Hematopoietic multipotent progenitor cell treated with erythropoietin and hydrocortisone succinate and interleukin-3 and kit ligand, for 17 days (in vitro differentiated cells): ENCODE results near the gene TEC.
A peak's percentile ranks its signal among the peaks of the same experiment; 100 is the strongest.

Source experiments
- DNase-seq: peaks from one replicate; pipeline ENCODE4 v3.0.0-alpha.2; 2015; ENCODE audit warnings: low spot score

Gene TEC

DNA sequence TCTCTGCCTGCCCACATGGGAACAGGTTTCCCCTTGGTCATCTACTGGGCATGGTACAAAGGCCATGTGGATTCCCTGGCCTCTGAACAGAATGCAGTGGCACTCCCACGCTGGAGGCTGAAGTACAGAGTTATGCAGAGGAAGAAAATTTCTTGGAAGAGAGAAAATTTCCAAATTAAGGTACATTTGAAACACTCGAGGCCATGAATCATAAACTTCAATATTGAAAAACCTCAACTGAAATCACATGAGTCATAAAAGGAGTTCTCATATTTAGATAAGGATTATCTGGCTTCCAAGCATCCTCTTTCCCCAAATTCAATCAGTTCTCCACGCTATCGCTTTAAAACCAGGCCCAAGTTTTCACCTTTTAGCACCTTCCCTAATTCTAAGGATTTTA lies 107.5 kb downstream of the TEC start:
- no peak for DNase-seq

GRCh38 chr4:48157271-48157670 lies 112.4 kb downstream of the TEC start:
- DNase-seq = no peak

- no peak for DNase-seq
Measured at GRCh38 chr4:48156423-48156822, 113.2 kb downstream of the TEC start.

DNA sequence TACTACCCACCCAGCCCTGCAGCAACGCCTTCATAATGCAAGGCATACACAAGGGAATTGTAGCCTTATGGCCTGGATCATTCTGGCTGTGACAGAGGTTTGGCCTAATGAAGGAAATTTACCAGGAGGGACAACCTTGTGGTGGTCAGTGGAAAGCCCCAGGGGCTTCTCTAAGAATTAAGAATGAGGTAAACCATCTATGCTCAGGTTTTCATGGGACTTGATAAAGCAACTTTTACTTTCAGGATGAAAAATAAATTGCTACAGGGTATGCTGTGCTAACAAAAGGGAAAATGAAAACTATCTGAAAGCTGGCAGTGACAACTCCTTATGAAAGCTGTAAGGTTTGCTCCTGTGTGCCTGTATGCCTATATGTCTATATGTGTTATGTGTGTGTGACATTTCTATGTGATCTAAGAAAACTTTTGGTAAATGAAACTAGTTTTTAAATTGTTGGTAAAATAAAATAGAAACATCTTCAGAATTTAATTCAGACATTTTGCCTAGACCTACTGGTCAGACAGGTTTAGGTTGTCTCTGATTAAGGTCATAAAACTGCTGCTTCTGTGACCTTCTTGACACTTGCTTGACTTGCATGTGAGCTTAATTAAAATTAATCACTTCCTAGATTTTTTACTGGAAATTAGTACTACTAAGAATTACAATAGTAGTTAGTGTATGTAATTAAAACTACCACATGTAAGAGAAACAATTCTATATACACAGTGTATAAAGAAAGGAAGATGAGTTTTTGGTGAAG lies 115.7 kb downstream of the TEC start:
- DNase-seq = no peak

- DNase-seq = no peak
Measured at GRCh38 chr4:48152259-48152658, 117.4 kb downstream of the TEC start.

DNA sequence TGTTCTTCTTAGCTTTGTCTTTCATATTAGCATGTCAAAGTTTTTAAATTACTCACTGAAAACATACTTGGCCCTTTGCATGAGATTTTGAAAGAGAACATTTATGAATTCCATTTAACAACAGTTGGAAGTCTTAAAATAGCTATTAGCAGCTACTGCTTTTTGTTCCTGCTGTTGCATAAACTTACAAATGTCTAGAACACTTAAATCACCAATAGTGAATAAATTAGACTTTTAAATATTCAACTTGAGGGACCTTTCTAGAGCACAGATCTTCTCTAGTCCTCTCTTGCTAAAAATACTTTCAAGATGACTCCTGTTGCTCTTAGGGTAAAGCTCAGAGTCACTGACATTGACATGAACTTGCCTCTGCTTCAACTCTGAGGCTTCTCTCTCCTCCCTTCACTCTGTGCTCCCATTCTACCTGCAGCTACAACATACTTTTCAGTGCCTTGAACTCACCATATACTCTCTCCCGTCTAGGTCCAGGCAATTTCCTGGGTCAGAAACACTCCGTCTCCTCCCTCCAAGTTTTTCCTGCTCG lies 119.7 kb downstream of the TEC start:
- no peak for DNase-seq

DNA sequence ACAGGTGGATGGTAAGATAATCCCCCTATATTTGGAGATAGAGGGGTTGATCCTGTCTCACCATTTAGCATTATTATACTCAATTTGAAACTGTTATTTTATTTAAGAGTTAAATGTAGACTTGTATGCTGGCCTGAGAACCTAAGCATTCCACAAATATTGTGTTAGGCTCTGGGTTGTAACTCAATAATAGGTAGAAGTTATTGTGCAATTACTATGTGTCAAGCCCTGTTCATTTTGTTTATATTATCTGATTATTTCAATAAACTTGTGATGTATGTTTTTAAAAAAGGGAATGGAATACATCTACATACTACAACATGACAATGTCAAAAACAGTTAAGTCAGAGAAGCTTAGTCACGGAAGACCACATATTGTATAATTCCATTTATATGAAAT lies 122.0 kb downstream of the TEC start:
- DNase-seq = no peak

DNA sequence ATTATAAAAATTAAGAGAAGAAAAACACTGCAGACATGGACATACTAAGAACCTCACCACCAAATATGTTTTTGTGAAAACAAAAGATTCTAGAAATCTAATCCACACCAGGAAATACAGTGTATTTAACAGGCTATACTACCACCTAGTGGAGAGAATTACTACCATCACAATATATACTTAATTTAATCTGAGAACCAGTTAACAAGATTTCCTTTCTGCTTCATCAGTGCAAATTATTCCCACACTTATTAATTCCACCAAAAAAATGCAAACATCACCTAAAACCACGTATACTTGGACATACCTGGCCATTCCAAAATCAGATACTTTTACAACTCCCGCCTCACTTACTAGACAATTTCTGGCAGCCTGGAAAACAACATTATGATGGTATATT lies 128.6 kb downstream of the TEC start:
- peak; percentile 58 for DNase-seq

- no peak for DNase-seq
Measured at GRCh38 chr4:48139691-48140090, 129.9 kb downstream of the TEC start.

DNA sequence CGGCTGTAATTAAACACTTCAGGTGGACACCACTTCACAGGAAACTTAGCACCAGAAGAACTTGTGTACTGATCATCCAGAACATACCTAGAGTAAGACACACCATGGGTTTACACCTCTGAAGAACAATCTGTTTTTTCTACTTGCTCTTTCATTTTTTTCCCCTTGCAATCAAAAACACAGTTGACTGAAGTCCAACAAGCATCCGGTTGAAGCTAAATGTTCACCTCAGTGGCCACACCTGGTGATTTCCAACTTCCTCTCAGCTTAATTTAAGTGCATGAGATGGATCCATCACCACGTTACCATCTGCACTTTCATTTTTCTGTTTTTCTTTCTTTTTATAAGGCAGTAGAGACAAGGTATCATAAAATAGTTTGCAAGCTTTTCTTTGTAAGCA lies 130.7 kb downstream of the TEC start:
- DNase-seq = no peak

- DNase-seq = no peak
Measured at GRCh38 chr4:48138511-48138910, 131.1 kb downstream of the TEC start.

GRCh38 chr4:48137846-48138245 lies 131.8 kb downstream of the TEC start:
- DNase-seq = no peak

GRCh38 chr4:48134081-48134480 lies 135.6 kb downstream of the TEC start, which contains the start of gene TXK:
Gene TXK, minus strand, starts transcription at chr4:48134250. Its CDS starts 80 bp downstream, at chr4:48134170.
- DNase-seq = no peak

- DNase-seq = peak; percentile 42
Measured at GRCh38 chr4:48133669-48134068, 136.0 kb downstream of the TEC start.

DNA sequence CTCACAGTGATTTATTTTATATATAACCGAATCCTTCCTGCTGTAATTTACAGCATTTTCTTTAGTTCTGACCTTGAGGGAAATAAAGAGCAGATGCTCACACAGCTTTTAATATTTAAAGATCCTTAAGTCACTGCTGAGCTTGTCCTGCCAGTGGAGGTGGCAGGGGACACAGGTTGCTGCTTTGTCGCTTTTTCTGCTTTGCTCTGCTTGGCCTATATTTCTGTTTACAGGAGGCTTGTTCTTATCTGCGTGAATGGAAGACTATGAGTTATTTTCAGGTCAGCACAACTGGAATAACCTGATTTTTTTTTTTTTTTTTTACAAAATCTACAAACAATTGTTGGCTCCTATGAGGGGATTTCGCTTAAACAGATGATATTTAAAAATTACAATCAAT lies 137.9 kb downstream of the TEC start:
- no peak for DNase-seq

DNA sequence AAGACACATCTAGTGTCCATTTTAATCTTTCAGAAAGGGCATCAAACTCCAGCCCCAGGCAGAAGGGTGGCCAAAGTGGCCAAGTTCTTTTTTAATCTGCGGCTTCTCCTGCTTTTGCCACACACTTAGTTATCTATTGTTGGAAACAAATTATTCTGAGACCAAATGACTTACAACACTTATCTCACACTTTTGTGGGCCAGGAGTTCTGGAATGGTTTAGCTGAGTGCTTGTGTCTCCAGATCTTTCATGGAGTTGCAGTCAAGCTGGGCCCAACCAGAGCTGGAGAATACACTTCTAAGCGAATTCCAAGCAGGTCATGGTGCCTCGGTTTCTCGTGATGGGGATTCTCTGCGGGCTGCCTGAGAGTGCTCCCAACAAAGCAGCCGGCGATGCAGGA lies 139.5 kb downstream of the TEC start:
- DNase-seq = no peak

DNA sequence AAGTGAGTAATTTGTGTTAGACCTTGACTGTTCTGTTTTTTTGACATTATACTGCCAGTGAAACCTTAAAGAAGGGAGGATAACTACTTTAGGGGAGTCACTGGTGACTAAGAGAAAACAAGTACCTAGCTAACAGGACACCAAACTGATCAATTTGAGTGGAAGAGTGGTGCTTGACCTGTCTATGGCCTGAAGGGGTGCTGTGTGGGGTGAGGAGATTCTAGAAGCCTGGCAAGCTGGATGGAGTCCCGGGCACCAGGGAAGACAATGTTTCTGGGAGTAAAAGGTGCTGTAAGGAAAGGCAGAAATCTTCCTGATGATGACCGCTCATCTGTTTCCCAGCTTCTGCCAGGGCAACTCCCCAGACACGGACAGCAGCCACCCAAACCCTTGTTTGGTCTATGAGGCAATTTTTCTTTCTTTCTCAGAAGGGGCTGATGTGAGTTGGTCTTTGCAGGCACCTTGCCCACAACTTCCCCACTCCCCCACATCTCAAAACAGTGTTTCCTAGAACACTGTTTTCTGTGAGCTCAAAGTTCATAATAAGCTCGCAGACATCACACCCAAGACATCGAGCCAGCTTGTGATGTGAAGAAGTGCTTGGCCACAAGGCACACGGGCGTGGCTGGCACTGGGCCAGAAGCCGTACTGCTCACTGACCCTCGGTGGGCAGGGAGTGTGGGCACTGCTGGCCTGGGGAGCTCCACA lies 140.2 kb downstream of the TEC start:
- peak; percentile 19 for DNase-seq

- DNase-seq = peak; percentile 84
Measured at GRCh38 chr4:48127682-48128404, 141.8 kb downstream of the TEC start.

GRCh38 chr4:48127231-48127630 lies 142.4 kb downstream of the TEC start:
- DNase-seq = no peak

GRCh38 chr4:48126621-48127020 lies 143.0 kb downstream of the TEC start:
- no peak for DNase-seq

- DNase-seq = no peak
Measured at GRCh38 chr4:48124870-48125269, 144.8 kb downstream of the TEC start.

DNA sequence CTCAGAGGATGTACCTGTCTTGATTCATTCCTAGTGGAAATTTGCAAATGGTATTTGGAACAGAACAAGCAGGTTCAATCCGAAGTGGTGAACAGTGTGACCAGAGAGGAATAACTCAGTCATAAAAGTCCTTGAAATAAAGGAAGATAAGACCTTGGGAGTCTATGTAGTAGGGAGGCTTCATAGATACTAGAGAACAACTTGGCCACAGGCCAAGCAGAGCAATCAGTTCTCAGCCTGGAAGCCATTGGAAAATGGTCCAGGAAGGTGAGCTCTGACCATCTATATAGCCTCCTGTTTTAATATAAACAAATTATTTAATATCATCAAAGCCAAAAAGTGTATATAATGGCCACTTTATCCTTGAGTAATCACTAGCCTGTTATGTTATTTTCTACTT lies 146.9 kb downstream of the TEC start:
- DNase-seq = no peak

GRCh38 chr4:48121180-48121579 lies 148.5 kb downstream of the TEC start:
- DNase-seq = no peak
